IPS DF 6.9 (cell line): ENCODE measurements around the gene ANXA1.
"Not testable (repeated sequence)": the region's sequence is repeated elsewhere in the genome, so short reads cannot be mapped to it uniquely, and the experiment has no call there.

Experiments used
- DNase-seq: peaks from one replicate; pipeline ENCODE4 v3.0.0-alpha.2; 2013; ENCODE audit warnings: low read depth, low spot score
- H3K27ac ChIP-seq: one replicate; pipeline ENCODE4 v1.5.1; 2013; ENCODE audit warnings: low read length, control low read depth
- H3K27me3 ChIP-seq: 2 replicates; pipeline ENCODE4 v1.6.1; 2013; ENCODE audit warnings: mild to moderate bottlenecking, low read length; ENCODE audit not compliant: control insufficient read depth, insufficient read depth
- H3K36me3 ChIP-seq: 2 replicates; pipeline ENCODE4 v1.6.1; 2013; ENCODE audit warnings: low read length; ENCODE audit not compliant: control insufficient read depth, insufficient read depth
- H3K4me1 ChIP-seq: 2 replicates; pipeline ENCODE4 v1.6.1; 2013; ENCODE audit warnings: low read length; ENCODE audit not compliant: control insufficient read depth, insufficient read depth
- H3K4me3 ChIP-seq: 2 replicates; pipeline ENCODE4 v1.5.1; 2013; ENCODE audit warnings: mild to moderate bottlenecking, low read length
- H3K9me3 ChIP-seq: 2 replicates; pipeline ENCODE4 v1.6.1; 2013; ENCODE audit warnings: low read length, inconsistent platforms; ENCODE audit not compliant: control insufficient read depth, insufficient read depth
- WGBS: extraction: QIAGEN DNeasy Blood & Tissue Kit; methylation state at CpG from one replicate; pipeline ENCODE4 v1.1.7; 2013; ENCODE audit warnings: mixed read lengths, missing lambda C conversion rate; ENCODE audit not compliant: insufficient read length, insufficient coverage; 5-methylcytosine and 5-hydroxymethylcytosine counted together

ANXA1 gene

GRCh38 chr9:73151653-73152542 lies at the start of gene ANXA1:
ANXA1 (plus strand) TSS chr9:73151865; CDS start chr9:73158536, 6,671 bp downstream.
- no peaks in the 10 kb centered on the region for H3K36me3 ChIP-seq
- no CpG with 5 or more reads among the region's 2 CpGs for WGBS
- H3K4me1 ChIP-seq: 0 out of 2 replicates have a peak, but pooled peaks cover 1% of the 10 kb centered on the region
- no peak within 1 kb of the TSS for H3K27ac ChIP-seq
- H3K27me3 ChIP-seq: no peaks in the 10 kb centered on the region
- no peaks in the 10 kb centered on the region for H3K9me3 ChIP-seq
- no peak for DNase-seq
- no peak within 1 kb of the TSS for H3K4me3 ChIP-seq

- Histone ChIP-seq H3K36me3 (no peaks in the 10 kb centered on the region), H3K27me3 (no peaks in the 10 kb centered on the region), H3K4me1 (no peaks in the 10 kb centered on the region), H3K27ac (no peak overlapping the region), H3K4me3 (no peak overlapping the region), H3K9me3 (no peaks in the 10 kb centered on the region)
- no peak for DNase-seq
- WGBS: no CpG with 5 or more reads among the region's 4 CpGs
Observed at GRCh38 chr9:73104342-73104741, 47.3 kb upstream of the ANXA1 start.

- no peak overlapping the region for H3K4me3 ChIP-seq
- H3K27ac ChIP-seq: no peak overlapping the region
- no CpG with 5 or more reads among the region's 3 CpGs for WGBS
- no peaks in the 10 kb centered on the region for H3K36me3 ChIP-seq
- no peak for DNase-seq
- no peaks in the 10 kb centered on the region for H3K4me1 ChIP-seq
- H3K27me3 ChIP-seq: no peaks in the 10 kb centered on the region
- H3K9me3 ChIP-seq: no peaks in the 10 kb centered on the region
Observed at GRCh38 chr9:73104921-73105320, 46.7 kb upstream of the ANXA1 start.

GRCh38 chr9:73107489-73108069 lies 44.1 kb upstream of the ANXA1 start:
- H3K27me3 ChIP-seq, H3K9me3 ChIP-seq, H3K4me3 ChIP-seq, H3K27ac ChIP-seq, H3K4me1 ChIP-seq, H3K36me3 ChIP-seq: not testable (repeated sequence)
- DNase-seq: peak; percentile 35
- WGBS: no CpG with 5 or more reads among the region's 5 CpGs

GRCh38 chr9:73114058-73114457 lies 37.6 kb upstream of the ANXA1 start:
- no peak overlapping the region for H3K4me3 ChIP-seq
- no peak for DNase-seq
- H3K27ac ChIP-seq: no peak overlapping the region
- H3K4me1 ChIP-seq: no peaks in the 10 kb centered on the region
- H3K9me3 ChIP-seq: no peaks in the 10 kb centered on the region
- no peaks in the 10 kb centered on the region for H3K27me3 ChIP-seq
- H3K36me3 ChIP-seq: no peaks in the 10 kb centered on the region

- WGBS: no CpG with 5 or more reads among the region's 1 CpG
- Histone ChIP-seq H3K4me3 (no peak overlapping the region), H3K27ac (no peak overlapping the region), H3K4me1 (no peaks in the 10 kb centered on the region), H3K36me3 (no peaks in the 10 kb centered on the region), H3K27me3 (no peaks in the 10 kb centered on the region), H3K9me3 (no peaks in the 10 kb centered on the region)
- no peak for DNase-seq
Observed at GRCh38 chr9:73114958-73115357, 36.7 kb upstream of the ANXA1 start.

GRCh38 chr9:73116031-73116430 lies 35.6 kb upstream of the ANXA1 start:
- Histone ChIP-seq H3K27me3 (no peaks in the 10 kb centered on the region), H3K4me3 (no peak overlapping the region), H3K36me3 (no peaks in the 10 kb centered on the region), H3K9me3 (no peaks in the 10 kb centered on the region), H3K4me1 (no peaks in the 10 kb centered on the region), H3K27ac (no peak overlapping the region)
- no peak for DNase-seq
- WGBS: no CpG with 5 or more reads among the region's 1 CpG

GRCh38 chr9:73116880-73117279 lies 34.8 kb upstream of the ANXA1 start:
- DNase-seq: no peak
- H3K27me3 ChIP-seq: no peaks in the 10 kb centered on the region
- no peaks in the 10 kb centered on the region for H3K36me3 ChIP-seq
- no peak overlapping the region for H3K4me3 ChIP-seq
- no peaks in the 10 kb centered on the region for H3K4me1 ChIP-seq
- no peak overlapping the region for H3K27ac ChIP-seq
- no CpG with 5 or more reads among the region's 1 CpG for WGBS
- H3K9me3 ChIP-seq: no peaks in the 10 kb centered on the region

GRCh38 chr9:73118286-73118685 lies 33.4 kb upstream of the ANXA1 start:
- Histone ChIP-seq H3K27me3 (no peaks in the 10 kb centered on the region), H3K4me1 (no peaks in the 10 kb centered on the region), H3K4me3 (no peak overlapping the region), H3K27ac (no peak overlapping the region), H3K9me3 (no peaks in the 10 kb centered on the region), H3K36me3 (no peaks in the 10 kb centered on the region)
- no peak for DNase-seq

- Histone ChIP-seq H3K4me3 (no peak overlapping the region), H3K36me3 (no peaks in the 10 kb centered on the region), H3K4me1 (no peaks in the 10 kb centered on the region), H3K27me3 (no peaks in the 10 kb centered on the region), H3K9me3 (no peaks in the 10 kb centered on the region), H3K27ac (no peak overlapping the region)
- no peak for DNase-seq
- no CpG with 5 or more reads among the region's 4 CpGs for WGBS
Observed at GRCh38 chr9:73118898-73119554, 32.6 kb upstream of the ANXA1 start.
